Skin of body (tissue), 2 donors: Measurements from ENCODE around the gene METTL23. TPM values are rescaled to one million over a fixed set of nuclear protein-coding genes. Genes with fewer than 3 reads are reported as not detected.
A peak's percentile ranks its signal among the peaks of the same experiment; 100 is the strongest.
"Not testable (repeated sequence)": the region's sequence is repeated elsewhere in the genome, so short reads cannot be mapped to it uniquely, and the experiment has no call there.

Source experiments
- DNase-seq: peaks from one replicate; lab custom pipeline; 2025; lab: John Stamatoyannopoulos, UW
- total RNA-seq: library from RNA; depleted of rRNA; stranded (reverse); fragments of >200 nt; gene quantifications from one replicate; pipeline ENCODE4 v1.2.3, GENCODE V29; 2014

Gene METTL23
- total RNA-seq, 1 donor from 2014 or later = 18.1 TPM

DNA sequence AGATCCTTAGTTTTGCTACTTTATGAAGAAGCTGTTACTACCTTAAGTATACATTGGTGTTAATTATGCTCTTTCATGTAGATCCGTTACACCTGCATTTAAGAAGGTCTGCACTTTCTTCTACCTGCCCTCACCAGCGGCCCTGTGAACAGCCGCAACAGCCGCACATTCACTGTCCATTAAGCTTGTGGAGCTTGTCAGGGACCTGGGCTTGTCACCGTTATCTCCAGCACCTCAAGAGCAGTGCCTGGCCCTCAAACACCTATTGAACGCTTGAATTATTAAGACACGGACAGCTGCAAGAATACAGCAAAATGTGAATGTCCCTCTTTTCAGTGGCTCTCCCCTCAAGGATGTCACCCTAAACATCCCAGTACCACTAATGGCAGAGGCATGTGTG lies 12.9 kb upstream of the METTL23 start:
- DNase-seq = no peak

DNA sequence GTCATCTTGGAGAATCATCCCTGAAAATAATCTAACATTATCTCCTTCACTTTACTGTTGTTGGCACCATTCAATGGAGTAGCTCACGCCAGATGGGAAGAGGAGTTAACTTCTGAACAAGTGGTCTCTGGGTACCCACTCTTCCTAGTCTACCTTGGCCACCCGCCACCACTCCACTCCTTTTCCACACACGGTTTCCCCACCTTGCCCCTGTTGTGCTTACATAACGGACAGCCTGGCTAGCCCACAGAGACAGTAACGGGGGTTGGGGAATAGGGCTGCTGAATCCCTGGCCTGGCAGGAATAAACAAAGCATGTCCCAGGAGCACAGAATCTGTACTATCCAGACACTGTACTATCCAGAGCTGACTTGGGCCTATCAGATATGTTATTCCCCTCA lies 12.3 kb upstream of the METTL23 start:
- no peak for DNase-seq

DNA sequence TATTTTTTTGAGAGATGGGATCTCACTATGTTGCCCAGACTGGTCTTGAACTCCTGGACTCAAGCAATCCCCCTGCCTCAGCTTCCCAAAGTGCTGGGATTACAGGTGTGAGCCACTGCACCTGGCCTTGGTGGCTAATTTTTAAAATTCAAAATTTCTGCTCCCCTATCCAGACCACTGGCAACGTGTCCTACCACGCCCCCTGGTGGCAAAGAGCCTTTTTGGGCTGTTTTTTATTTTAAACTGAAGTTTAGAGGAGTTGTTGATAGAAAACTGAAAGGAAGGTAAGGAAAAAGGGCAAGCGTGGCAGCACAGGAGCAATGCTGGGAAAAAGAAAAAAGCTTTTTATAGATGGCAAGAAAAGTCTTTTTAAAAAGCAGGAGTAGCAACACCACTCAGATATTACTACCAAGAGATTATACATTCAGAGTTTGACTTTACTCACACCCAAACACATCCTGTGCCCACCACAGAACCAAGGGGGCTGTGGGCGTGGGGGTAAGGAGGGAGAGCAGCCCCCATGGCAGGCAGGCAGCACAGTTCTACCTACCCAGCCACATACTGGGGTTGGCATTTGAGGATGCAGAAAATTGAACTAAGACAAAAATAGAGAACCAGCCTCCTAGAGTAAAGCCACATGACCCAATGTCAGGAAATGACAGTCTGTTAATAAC lies 11.7 kb upstream of the METTL23 start:
- no peak for DNase-seq

DNA sequence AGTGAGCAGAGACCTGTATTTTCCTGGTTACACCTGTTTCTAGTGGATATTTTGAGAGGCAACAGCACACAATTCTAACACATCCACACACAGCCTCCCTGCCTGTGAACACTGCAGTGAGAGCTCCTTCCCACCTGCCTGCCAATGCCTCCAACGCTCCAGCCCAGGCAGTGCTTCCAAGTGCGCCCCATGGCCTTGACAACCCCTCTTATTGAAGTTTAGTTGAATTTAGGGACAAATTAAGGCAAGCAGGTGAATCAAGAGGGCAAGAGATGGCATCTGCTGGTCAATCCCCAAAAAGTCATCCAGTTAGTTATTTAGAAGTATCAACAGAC lies 11.2 kb upstream of the METTL23 start:
- no peak for DNase-seq

DNA sequence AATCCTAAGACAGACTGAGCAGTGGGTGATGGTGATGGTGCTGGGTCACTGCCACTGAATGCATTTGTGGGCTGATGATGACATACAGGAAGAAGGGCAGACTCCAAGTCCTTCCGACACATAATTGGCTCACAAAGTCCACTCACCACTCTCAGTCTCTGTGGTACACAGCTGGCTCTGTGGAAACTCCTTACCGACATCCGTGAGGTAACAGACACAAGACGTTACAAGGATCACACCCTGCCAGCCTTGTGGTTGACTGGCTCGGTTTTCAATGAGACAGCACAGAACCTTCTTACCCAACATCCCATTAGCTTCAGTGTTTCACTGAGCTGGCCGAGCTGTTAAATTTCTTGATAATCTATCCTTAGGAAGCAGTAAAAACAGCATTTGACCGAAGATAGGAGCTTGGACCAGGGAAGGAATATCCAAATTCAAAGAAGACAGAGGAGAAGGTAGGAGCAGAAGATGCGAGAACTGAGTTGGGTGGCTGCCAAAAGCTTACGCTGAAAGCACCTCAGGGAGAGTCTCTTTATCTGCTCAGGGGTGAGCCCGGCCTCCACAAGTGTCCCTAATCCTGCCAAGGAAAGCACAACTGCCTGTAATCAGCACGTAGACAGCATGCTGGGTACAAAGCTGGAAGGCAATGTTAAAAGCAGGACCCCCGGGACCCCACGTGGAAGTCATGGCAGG lies 10.3 kb upstream of the METTL23 start:
- no peak for DNase-seq

DNA sequence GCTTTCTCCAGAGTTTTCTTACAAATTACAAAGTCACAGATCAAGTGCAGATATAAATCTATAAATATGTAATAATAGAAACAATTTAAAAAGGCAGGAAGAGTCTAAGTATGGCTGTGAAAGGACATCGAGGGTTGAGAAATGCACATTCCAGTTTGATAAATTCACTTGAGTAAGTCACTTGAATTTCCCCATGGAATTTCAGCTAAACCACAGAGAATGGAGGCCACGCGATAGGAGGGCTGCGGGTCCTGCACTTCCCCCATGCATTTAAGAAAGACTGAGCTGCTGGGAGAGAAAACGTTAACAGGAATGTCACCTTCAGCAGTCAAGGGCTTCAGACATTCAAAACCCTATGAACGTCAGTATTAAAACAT lies 9.8 kb upstream of the METTL23 start:
- no peak for DNase-seq

DNA sequence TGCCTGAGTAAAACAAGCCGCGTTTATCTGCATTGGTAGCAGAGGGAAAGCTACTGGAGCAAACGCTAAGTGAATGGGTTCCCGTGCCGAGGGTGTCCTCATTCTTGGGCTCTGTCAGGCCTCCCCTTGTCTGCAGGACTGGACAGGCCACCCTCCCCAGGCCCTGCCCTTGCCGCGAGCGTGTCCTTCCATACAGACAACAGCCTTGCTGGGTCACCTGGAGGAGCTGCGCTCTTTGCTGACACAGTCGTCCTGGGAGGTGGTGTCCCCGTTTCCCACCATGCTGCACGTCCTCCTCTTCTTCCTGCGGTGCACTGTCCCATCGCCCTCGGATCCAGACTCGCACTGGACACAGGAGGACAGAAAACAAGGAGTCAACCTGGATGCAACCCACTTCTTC lies 8.1 kb upstream of the METTL23 start:
- no peak for DNase-seq

DNA sequence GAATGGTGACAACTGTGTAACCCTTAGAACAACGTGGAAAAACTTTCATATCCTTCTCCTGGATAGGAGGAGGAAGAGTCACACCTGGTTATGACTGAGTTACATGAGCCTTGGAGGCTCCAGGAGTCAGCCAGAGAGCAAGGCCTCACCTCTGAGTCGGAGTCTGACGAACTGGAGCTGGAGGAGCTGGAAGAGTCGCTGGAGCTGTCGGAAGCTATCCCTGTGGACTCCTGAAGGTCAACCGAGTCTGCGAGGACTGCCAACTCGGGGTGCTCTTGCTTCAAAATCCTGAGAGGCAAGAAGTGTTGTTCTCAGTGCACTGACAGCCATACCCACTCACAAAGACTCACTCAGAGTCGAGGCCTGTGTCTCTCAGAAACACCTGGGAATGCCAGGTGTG lies 6.4 kb upstream of the METTL23 start:
- no peak for DNase-seq

DNA sequence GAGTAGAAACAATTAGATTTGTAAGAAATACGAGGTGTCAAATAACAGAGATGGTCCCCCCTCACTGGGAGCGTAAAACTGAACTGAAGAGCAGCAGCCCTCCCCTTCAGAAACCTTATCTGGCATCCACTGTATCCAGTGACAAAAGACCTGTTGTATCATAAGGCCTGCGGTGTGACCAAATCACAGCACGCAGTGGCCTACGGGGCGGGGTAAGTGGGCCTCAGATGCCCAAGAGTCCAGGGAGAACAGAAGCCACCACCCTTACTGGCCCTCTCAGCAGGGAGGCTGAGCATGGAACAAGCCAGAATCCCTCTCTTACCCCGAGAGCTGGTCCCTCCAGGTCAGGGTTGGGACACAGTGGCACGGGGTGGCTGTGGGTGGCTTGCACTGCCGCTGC lies 5.7 kb upstream of the METTL23 start:
- no peak for DNase-seq

DNA sequence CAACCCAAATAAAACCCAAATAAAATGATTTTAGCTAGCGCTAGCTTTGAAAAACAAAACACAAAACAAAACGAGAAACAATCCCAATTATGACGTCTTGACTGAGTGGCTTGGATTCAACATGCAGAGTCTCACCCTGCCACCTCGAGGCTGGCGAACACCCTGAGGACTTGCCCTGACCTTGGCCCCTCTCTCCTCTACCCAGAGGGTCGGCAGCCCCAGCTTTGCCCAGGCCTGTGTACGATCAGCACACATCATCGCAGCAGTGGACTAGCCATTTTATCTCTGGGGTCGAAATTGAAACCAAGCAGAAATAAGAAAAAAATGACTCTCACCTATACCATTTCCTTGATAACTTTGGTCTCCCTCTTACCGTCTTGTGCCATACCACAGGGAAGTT lies 5.2 kb upstream of the METTL23 start:
- DNase-seq = no peak

DNA sequence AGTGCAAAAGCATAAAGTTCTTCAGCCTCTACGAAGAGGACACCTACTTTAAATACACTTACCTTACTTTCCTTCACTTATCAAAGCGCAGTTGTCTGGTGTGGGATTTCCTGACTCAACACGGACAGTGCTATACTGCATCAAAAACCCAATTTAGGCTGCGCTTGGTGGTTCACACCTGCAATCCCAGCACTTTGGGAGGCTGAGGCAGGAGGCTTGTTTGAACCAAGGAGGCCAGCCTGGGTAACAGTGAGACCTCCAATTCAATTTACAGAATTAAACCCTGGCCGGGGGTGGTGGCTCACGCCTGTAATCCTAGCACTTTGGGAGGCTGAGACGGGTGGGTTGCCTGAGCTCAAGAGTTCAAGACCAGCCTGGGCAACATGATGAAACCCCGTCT lies 4.4 kb upstream of the METTL23 start:
- no peak for DNase-seq

DNA sequence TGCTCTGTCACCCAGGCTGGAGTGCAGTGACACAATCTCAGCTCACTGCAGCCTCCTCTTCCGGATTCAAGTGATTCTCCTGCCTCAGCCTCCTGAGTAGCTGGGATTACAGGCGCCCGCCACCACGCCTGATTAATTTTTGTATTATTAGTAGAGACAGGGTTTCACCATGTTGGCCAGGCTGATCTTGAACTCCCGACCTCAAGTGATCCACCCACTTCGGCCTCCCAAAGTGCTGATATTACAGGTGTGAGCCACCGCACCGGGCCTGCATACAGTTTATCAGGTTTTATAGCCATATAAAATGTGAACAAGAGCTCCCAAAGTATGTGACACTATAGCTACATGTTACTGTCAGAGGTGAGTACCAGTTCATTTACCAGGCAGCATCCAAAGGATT lies 3.7 kb upstream of the METTL23 start:
- DNase-seq = not testable (repeated sequence)

DNA sequence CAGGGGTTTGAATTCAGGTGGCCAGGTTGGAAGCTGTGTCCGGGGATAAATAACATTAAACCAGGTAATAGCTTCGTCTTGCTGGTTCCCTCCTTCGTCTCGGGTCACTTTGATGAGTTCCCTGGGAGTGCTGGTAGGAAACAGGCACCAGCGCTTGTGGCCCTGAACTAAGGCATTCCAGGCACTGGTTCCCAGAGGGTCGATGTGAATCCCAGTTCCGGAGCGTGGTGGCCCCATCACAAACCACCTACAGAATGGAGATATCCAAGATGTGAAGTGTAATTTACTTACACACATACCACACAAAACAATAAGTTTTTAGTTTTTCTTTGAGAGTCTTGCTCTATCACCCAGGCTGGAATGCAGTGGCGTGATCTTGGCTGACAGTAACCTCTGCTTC lies 2.8 kb upstream of the METTL23 start:
- DNase-seq = no peak

DNA sequence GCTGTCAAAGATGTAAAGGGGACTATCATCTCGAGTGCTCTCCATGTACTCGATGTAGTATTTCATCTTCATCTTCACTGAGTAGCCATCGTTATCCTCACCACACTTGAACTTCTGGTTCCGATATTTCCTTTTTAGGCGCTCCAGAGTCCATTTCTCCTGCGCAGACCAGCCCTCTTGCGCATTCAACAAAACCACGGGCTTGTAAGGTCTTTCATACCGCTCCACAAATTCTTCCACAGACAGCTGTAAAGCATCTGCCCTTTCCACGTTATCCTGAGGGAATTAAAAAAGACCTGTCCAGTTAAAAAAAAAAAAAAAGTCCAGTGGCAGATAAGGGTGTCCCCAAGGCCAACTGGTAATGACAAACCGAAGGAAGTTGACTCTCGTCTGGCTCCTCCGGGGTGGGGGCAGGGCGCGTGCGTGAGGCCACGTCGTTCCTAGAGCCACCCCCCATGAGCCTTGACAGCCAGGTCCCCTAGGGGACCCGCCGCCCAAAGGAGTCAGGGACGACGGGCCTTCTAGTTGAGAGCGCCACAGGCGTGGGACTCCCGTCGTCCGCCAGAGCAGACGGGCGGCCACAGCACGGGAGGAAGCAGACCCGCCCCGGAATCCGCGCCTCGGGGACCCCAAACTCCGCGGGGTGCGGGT lies 934 bp upstream of the METTL23 start:
- DNase-seq = peak; percentile 38

DNA sequence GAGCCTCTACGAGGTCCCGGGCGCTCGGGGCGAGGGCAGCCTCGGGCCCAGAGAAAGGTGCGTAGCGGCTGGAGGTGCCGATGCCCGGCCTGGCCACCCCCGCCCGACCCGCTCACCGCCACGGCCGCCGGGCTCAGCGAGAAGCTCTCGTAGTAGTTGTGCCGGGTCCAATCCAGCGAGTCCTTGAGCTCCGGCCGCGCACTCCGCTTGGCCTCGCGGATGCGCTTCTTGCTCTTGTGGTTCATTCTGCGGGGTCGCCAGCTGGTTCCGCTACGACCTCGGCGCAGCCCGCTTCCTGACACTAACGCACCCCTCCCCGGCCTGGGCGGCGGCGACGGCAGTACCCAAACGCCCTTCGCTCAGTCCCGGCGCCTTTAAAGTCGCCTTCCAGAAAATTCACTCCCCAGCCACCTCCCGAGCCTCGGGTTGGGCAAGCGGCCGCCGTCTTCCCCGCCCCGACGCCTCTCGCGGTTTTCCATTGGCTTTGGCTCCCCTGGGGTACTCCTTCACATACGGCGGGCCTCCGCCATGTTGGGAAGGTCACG lies 336 bp upstream of the METTL23 start, which contains the start of gene JMJD6:
Gene JMJD6 (minus strand): TSS at position 376 of the 545 bp plus-strand sequence. CDS start 131 bp downstream, at position 245.
- DNase-seq = peak; percentile 95

DNA sequence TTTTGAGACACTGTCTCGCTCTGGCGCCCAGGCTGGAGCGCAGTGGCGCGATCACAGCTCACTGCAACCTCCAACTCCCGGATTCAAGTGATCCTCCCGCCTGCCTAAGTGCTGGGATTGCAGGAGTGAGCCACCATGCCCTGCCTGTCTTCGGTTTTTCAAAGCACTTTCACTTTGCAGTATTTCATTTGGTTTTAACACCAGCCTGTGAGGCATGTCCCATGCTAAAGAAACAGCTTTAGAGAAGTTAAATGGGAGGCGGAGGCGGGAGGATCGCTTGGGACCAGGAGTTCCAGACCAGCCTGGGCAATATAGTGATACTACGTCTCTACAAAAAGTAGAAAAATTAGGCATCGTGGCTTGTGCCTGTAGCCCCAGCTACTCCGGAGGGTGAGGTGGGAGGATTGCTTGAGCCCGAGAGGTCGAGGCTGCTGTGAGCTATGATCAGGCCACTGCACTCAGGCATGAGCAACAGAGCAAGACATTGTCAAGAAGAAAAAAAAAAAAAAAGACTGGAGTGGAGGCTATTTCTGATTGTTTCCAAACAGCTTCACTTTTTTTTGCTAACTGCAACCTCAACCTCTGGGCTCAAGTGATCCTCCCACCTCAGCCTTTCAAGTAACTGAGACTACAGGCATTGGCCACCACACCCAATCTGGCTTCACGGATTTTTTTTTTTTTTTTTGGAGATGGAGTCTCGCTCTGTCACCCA lies 1.3 kb downstream of the METTL23 start:
- no peak for DNase-seq

DNA sequence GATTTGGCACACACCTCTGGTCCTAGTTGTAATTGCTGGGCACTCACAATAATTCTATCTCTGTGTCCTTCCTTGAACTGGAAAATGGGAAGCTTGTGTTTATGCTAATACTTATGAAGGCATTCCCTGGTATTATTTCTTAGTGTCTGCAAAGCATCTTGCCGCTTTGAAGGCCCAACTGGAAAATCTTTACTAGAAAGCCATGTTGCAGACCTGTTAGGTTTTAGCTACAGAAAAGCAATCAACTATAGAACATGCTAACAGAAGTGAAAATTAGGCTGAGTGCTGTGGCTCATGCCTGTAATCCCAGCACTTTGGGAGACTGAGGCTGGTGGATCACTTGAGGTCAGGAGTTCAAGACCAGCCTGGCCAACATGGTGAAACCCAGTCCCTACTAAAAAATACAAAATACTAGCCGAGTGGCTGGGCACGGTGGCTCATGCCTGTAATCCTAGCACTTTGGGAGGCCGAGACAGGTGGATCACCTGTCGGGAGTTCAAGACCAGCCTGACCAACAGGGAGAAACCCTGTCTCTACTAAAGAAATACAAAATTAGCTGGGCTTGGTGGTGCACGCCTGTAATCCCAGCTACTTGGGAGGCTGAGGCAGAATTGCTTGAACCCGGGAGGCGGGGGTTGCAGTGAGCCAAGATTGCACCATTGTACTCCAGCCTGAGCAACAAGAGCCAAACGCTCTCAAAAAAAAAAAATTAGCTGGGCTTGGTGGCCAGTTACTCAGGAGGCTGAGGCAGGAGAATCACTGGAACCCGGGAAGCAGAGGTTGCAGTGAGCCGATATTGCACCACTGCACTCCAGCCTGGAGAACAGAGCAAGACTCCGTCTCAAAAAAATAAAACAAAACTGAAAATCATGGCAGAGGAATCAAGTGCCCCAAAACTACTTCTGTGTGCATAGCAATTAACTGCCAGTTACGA lies 5.4 kb downstream of the METTL23 start:
- DNase-seq = not testable (repeated sequence)

DNA sequence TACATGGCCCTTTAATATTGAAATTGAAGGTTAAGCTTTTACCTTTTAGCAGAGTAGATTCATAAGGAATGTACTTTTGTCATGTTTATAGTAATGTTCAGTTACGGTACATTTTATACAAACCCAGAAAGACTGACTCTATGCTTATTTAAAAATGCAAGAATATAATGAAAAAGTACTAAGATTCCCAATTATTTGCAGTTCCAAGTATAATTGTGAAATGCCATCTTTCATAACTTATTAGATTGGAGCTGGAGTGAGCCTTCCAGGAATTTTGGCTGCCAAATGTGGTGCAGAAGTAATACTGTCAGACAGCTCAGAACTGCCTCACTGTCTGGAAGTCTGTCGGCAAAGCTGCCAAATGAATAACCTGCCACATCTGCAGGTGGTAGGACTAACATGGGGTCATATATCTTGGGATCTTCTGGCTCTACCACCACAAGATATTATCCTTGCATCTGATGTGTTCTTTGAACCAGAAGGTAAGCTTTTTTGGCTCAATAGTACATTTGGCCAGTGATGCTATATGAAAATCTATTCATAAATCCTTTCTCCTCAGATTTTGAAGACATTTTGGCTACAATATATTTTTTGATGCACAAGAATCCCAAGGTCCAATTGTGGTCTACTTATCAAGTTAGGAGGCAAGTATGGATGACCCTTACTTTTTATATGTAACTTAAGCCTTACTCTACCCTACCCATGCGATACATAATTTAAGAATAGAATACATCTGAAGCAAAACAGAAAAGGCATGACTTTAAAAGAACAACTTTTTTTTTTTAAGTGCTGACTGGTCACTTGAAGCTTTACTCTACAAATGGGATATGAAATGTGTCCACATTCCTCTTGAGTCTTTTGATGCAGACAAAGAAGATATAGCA lies 6.3 kb downstream of the METTL23 start:
- no peak for DNase-seq

DNA sequence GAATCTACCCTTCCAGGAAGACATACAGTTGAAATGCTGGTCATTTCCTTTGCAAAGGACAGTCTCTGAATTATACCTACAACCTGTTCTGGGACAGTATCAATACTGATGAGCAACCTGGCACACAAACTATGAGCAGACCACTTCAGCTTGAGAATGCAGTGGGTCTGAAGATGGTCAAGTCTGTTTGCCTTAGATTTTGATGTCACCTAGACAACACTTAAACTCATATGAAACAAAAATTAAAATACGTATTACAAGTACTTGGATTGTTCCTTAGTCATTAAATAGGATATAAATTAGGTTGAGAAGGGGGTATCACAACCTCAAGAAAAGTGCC lies 6.9 kb downstream of the METTL23 start:
- no peak for DNase-seq
